OCI-LY1 (cell line): ENCODE measurements around the gene USP22.

Experiments used
- H2AFZ ChIP-seq: fragments of 200-600 bp; sonication (generic), shearing (Covaris generic); 2 replicates; pipeline ENCODE4 v1.6.0; 2014; ENCODE audit warnings: antibody characterized with exemption, mild to moderate bottlenecking, low read length
- H3F3A ChIP-seq: fragments of 200-600 bp; sonication (generic), shearing (Covaris generic); 2 replicates; pipeline ENCODE4 v1.6.0; 2014; ENCODE audit warnings: mild to moderate bottlenecking, antibody characterized with exemption, low read length, moderate library complexity; ENCODE audit not compliant: insufficient read depth
- H3K27ac ChIP-seq: fragments of 200-600 bp; sonication (generic); 2 replicates; pipeline ENCODE4 v1.5.1; 2014; ENCODE audit warnings: low read length, mixed run types, mild to moderate bottlenecking, low read depth; ENCODE audit not compliant: poor library complexity, severe bottlenecking
- H3K27me3 ChIP-seq: fragments of 200-600 bp; sonication (generic); 2 replicates; pipeline ENCODE4 v1.6.0; 2014; ENCODE audit warnings: antibody characterized with exemption, mild to moderate bottlenecking, low read length, moderate library complexity; ENCODE audit not compliant: insufficient read depth
- H3K36me3 ChIP-seq: fragments of 200-600 bp; sonication (generic); 2 replicates; pipeline ENCODE4 v1.6.1; 2014; ENCODE audit warnings: mild to moderate bottlenecking, antibody characterized with exemption, low read length, moderate library complexity, mixed read lengths; ENCODE audit not compliant: insufficient read depth
- H3K4me1 ChIP-seq: fragments of 200-600 bp; sonication (generic); 2 replicates; pipeline ENCODE4 v1.5.1; 2014; ENCODE audit warnings: mild to moderate bottlenecking, low read length, moderate library complexity; ENCODE audit not compliant: insufficient read depth, severe bottlenecking
- H3K4me2 ChIP-seq: fragments of 200-600 bp; sonication (generic), shearing (Covaris generic); 2 replicates; pipeline ENCODE4 v1.6.1; 2014; ENCODE audit warnings: low read length
- H3K4me3 ChIP-seq: fragments of 200-600 bp; sonication (generic); 2 replicates; pipeline ENCODE4 v1.5.1; 2014; ENCODE audit warnings: low read length, low read depth, mild to moderate bottlenecking, mixed read lengths; ENCODE audit not compliant: poor library complexity, severe bottlenecking
- H3K79me2 ChIP-seq: fragments of 200-600 bp; shearing (Covaris generic); 2 replicates; pipeline ENCODE4 v1.6.1; 2016; ENCODE audit warnings: mixed run types, low read length, mixed read lengths; ENCODE audit not compliant: insufficient read depth
- H3K9ac ChIP-seq: fragments of 200-600 bp; sonication (generic), shearing (Covaris generic); 2 replicates; pipeline ENCODE4 v1.6.1; 2014; ENCODE audit warnings: mild to moderate bottlenecking, low read length, mixed read lengths
- H3K9me2 ChIP-seq: fragments of 200-600 bp; sonication (generic), shearing (Covaris generic); 2 replicates; pipeline ENCODE4 v1.6.1; 2014; ENCODE audit warnings: low read depth, mild to moderate bottlenecking, low read length, mixed read lengths
- H3K9me3 ChIP-seq: fragments of 200-600 bp; shearing (Covaris generic); 2 replicates; pipeline ENCODE4 v1.6.1; 2014; ENCODE audit warnings: low read length, mixed read lengths
- H4K20me1 ChIP-seq: fragments of 200-600 bp; sonication (generic), shearing (Covaris generic); 2 replicates; pipeline ENCODE4 v1.6.0; 2016; ENCODE audit warnings: mild to moderate bottlenecking, low read length; ENCODE audit not compliant: insufficient read depth
- EZH2 ChIP-seq: fragments of 200-600 bp; sonication (generic), shearing (Covaris generic); IDR thresholded peaks from 2 replicates; pipeline ENCODE4 v1.8.0; 2017; ENCODE audit warnings: borderline replicate concordance, mixed run types, mild to moderate bottlenecking, antibody characterized with exemption, low read length, moderate library complexity, mixed read lengths
- TF ChIP-seq, protein P1 (sequence below): fragments of 200-600 bp; sonication (generic), shearing (Covaris generic); IDR thresholded peaks from 2 replicates; pipeline ENCODE4 v1.5.1; 2017; ENCODE audit warnings: mild to moderate bottlenecking, antibody characterized with exemption, low read length, moderate library complexity, mixed read lengths

USP22 gene

GRCh38 chr17:21019976-21020586, 22.7 kb downstream of the USP22 start:
- no peak overlapping the region for H3K4me2 ChIP-seq
- H4K20me1 ChIP-seq, result no peaks in the 10 kb centered on the region
- H3K79me2 ChIP-seq, result peaks cover 26% of the 10 kb centered on the region

GRCh38 chr17:21018894-21019293, 23.9 kb downstream of the USP22 start:
- Histone ChIP-seq H3K4me2 (no peak overlapping the region), H2AFZ (no peak overlapping the region), H3K36me3 (peaks cover 93% of the 10 kb centered on the region), H4K20me1 (no peaks in the 10 kb centered on the region), H3K4me1 (no peaks in the 10 kb centered on the region), H3K9me2 (no peaks in the 10 kb centered on the region), H3K9me3 (no peaks in the 10 kb centered on the region), H3K4me3 (no peak overlapping the region), H3K27ac (no peak overlapping the region), H3K27me3 (no peaks in the 10 kb centered on the region), H3F3A (no peaks in the 10 kb centered on the region), H3K9ac (no peak overlapping the region), H3K79me2 (peaks cover 14% of the 10 kb centered on the region)
- no peak for TF ChIP-seq EZH2
- TF ChIP-seq, protein P1, sequence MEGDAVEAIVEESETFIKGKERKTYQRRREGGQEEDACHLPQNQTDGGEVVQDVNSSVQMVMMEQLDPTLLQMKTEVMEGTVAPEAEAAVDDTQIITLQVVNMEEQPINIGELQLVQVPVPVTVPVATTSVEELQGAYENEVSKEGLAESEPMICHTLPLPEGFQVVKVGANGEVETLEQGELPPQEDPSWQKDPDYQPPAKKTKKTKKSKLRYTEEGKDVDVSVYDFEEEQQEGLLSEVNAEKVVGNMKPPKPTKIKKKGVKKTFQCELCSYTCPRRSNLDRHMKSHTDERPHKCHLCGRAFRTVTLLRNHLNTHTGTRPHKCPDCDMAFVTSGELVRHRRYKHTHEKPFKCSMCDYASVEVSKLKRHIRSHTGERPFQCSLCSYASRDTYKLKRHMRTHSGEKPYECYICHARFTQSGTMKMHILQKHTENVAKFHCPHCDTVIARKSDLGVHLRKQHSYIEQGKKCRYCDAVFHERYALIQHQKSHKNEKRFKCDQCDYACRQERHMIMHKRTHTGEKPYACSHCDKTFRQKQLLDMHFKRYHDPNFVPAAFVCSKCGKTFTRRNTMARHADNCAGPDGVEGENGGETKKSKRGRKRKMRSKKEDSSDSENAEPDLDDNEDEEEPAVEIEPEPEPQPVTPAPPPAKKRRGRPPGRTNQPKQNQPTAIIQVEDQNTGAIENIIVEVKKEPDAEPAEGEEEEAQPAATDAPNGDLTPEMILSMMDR, result no peak

More at GRCh38 chr17:21019976-21020586, 22.7 kb downstream of the USP22 start:
- Histone ChIP-seq H3K36me3 (peaks cover 93% of the 10 kb centered on the region), H3F3A (no peaks in the 10 kb centered on the region), H2AFZ (no peak overlapping the region), H3K9me2 (no peaks in the 10 kb centered on the region), H3K27me3 (no peaks in the 10 kb centered on the region), H3K27ac (peak overlapping the region; percentile 6), H3K4me1 (no peaks in the 10 kb centered on the region), H3K9me3 (no peaks in the 10 kb centered on the region), H3K9ac (no peak overlapping the region), H3K4me3 (no peak overlapping the region)
- TF ChIP-seq, protein P1, result peak; percentile 66
- TF ChIP-seq EZH2, result no peak

DNA sequence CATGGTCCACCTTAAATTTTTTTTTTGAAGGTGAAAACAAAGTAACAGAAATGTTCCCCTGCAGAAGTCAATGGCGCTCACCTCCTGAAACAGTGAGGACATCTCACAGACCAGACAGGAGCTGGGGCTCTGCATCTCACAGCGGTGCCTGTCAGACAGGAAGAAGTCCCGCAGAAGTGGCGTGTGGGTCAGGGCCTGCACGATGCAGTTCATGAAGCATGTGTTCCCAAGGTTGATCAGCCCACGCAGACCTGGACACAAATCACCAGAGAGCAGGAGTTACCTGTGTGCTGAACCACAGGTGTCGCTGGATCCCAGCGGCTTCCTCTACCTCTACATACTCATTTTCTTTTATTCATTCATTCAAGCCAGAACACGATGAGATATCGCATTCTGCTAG, 24.9 kb downstream of the USP22 start:
- Histone ChIP-seq H3K9me2 (no peaks in the 10 kb centered on the region), H2AFZ (no peak overlapping the region), H3K4me1 (no peaks in the 10 kb centered on the region), H3K27ac (no peak overlapping the region), H3K36me3 (peaks cover 90% of the 10 kb centered on the region), H3K4me2 (no peak overlapping the region), H4K20me1 (no peaks in the 10 kb centered on the region), H3K79me2 (peaks cover 4% of the 10 kb centered on the region), H3F3A (no peaks in the 10 kb centered on the region), H3K9me3 (no peaks in the 10 kb centered on the region), H3K4me3 (no peak overlapping the region), H3K27me3 (no peaks in the 10 kb centered on the region), H3K9ac (no peak overlapping the region)
- TF ChIP-seq EZH2, result no peak
- TF ChIP-seq, protein P1, result no peak
